HEK293 (cell line): Measurements from ENCODE around the gene OCRL.
A peak's percentile ranks its signal among the peaks of the same experiment; 100 is the strongest.

Experiments
- CTCF ChIA-PET: fragments of 350-600 bp; formaldehyde crosslinking; extraction: SDS; loops from one replicate; lab custom pipeline; 2021; ENCODE audit warnings: antibody characterized with exemption; lab: Yijun Ruan, JAX
- POLR2A ChIA-PET: fragments of 300-600 bp; formaldehyde crosslinking; extraction: SDS; loops from one replicate; lab custom pipeline; 2020; ENCODE audit warnings: antibody characterized with exemption, inconsistent platforms; lab: Yijun Ruan, JAX
- H3K27ac ChIP-seq: fragments of 200-500 bp; sonication (Bioruptor generic); 2 replicates; pipeline ENCODE4 v1.5.1; 2014; ENCODE audit warnings: low read depth, low read length, control low read depth, inconsistent platforms; ENCODE audit errors: extremely low read depth
- H3K36me3 ChIP-seq, 2 experiments: fragments of 200-500 bp in 1 of 2; sonication (Bioruptor generic) in 1 of 2; 1 replicate in 1 of 2; 2 replicates in 1 of 2; pipeline ENCODE4 v1.5.1; 2014 to 2017; ENCODE audit warnings: inconsistent platforms in 2 of 2, low read length in 2 of 2; ENCODE audit not compliant: control insufficient read depth in 2 of 2, insufficient read depth in 1 of 2
- H3K4me1 ChIP-seq: fragments of 200-500 bp; sonication (Bioruptor generic); 2 replicates; pipeline ENCODE4 v1.5.1; 2014; ENCODE audit warnings: mild to moderate bottlenecking, low read length, inconsistent platforms; ENCODE audit not compliant: control insufficient read depth, insufficient read depth
- H3K4me3 ChIP-seq: 2 replicates; pipeline ENCODE4 v1.5.1; 2011; ENCODE audit warnings: low read depth, mild to moderate bottlenecking, control low read depth, low read length, moderate library complexity
- H3K9me3 ChIP-seq: fragments of 200-500 bp; sonication (Bioruptor generic); 2 replicates; pipeline ENCODE4 v1.5.1; 2014; ENCODE audit warnings: low read depth, low read length, inconsistent platforms; ENCODE audit not compliant: control insufficient read depth, insufficient read depth
- HOXA7 ChIP-seq: sonication (generic); formaldehyde crosslinking; IDR thresholded peaks from 2 replicates; pipeline ENCODE4 v1.8.1; 2022; ENCODE audit warnings: missing genetic modification reagents, borderline replicate concordance
- OVOL3 ChIP-seq: fragments of 450-650 bp; formaldehyde crosslinking; IDR thresholded peaks from 2 replicates; pipeline ENCODE4 v1.5.1; 2016; ENCODE audit warnings: missing biosample characterization, missing genetic modification characterization
- SP3 ChIP-seq: fragments of 450-650 bp; formaldehyde crosslinking; IDR thresholded peaks from 2 replicates; pipeline ENCODE4 v1.5.1; 2016; ENCODE audit warnings: missing biosample characterization, missing genetic modification characterization
- SP7 ChIP-seq: fragments of 450-650 bp; formaldehyde crosslinking; IDR thresholded peaks from 2 replicates; pipeline ENCODE4 v1.5.1; 2016; ENCODE audit warnings: missing biosample characterization, missing genetic modification characterization
- ZBTB17 ChIP-seq: fragments of 450-650 bp; formaldehyde crosslinking; IDR thresholded peaks from 2 replicates; pipeline ENCODE4 v1.5.1; 2016; ENCODE audit warnings: missing biosample characterization, missing genetic modification characterization
- ZEB2 ChIP-seq: fragments of 450-650 bp; formaldehyde crosslinking; IDR thresholded peaks from 2 replicates; pipeline ENCODE4 v1.5.1; 2016; ENCODE audit warnings: missing biosample characterization, missing genetic modification characterization
- ZFP37 ChIP-seq: fragments of 450-650 bp; formaldehyde crosslinking; IDR thresholded peaks from 2 replicates; pipeline ENCODE4 v1.5.1; 2016; ENCODE audit warnings: missing biosample characterization, missing genetic modification characterization
- ZNF133 ChIP-seq: fragments of 450-650 bp; formaldehyde crosslinking; IDR thresholded peaks from 2 replicates; pipeline ENCODE4 v1.5.1; 2016; ENCODE audit warnings: missing biosample characterization, missing genetic modification characterization
- ZNF266 ChIP-seq: fragments of 450-650 bp; formaldehyde crosslinking; IDR thresholded peaks from 2 replicates; pipeline ENCODE4 v1.5.1; 2016; ENCODE audit warnings: missing biosample characterization, missing genetic modification characterization, low read depth
- ZNF335 ChIP-seq: fragments of 450-650 bp; formaldehyde crosslinking; conservative IDR thresholded peaks from 2 replicates; pipeline ENCODE4 v1.5.1; 2016; ENCODE audit warnings: missing biosample characterization, missing genetic modification characterization
- ZNF391 ChIP-seq: fragments of 450-650 bp; formaldehyde crosslinking; IDR thresholded peaks from 2 replicates; pipeline ENCODE4 v1.5.1; 2016; ENCODE audit warnings: low read depth, missing biosample characterization, missing genetic modification characterization, borderline replicate concordance
- ZNF585B ChIP-seq: fragments of 450-650 bp; formaldehyde crosslinking; IDR thresholded peaks from 2 replicates; pipeline ENCODE4 v1.5.1; 2016; ENCODE audit warnings: missing biosample characterization, missing genetic modification characterization
- ZNF707 ChIP-seq: fragments of 450-650 bp; formaldehyde crosslinking; IDR thresholded peaks from 2 replicates; pipeline ENCODE4 v1.5.1; 2016; ENCODE audit warnings: missing biosample characterization, missing genetic modification characterization
- ZSCAN30 ChIP-seq: fragments of 450-650 bp; IDR thresholded peaks from 2 replicates; pipeline ENCODE4 v1.5.1; 2018; ENCODE audit warnings: missing biosample characterization, mild to moderate bottlenecking, missing genetic modification characterization, moderate library complexity
- TF ChIP-seq, protein P1 (sequence below): fragments of 450-650 bp; IDR thresholded peaks from 2 replicates; pipeline ENCODE4 v1.5.1; 2018; ENCODE audit warnings: missing biosample characterization, mild to moderate bottlenecking, missing genetic modification characterization
- TF ChIP-seq, protein P2 (sequence below): fragments of 450-650 bp; formaldehyde crosslinking; IDR thresholded peaks from 2 replicates; pipeline ENCODE4 v1.5.1; 2016; ENCODE audit warnings: missing biosample characterization, missing genetic modification characterization
- TF ChIP-seq, protein P3 (sequence below): fragments of 450-650 bp; formaldehyde crosslinking; IDR thresholded peaks from 2 replicates; pipeline ENCODE4 v1.5.1; 2016; ENCODE audit warnings: missing biosample characterization, missing genetic modification characterization
- TF ChIP-seq, protein P4 (sequence below): fragments of 450-650 bp; formaldehyde crosslinking; IDR thresholded peaks from 2 replicates; pipeline ENCODE4 v1.5.1; 2016; ENCODE audit warnings: missing biosample characterization, missing genetic modification characterization
- TF ChIP-seq, protein P5 (sequence below): fragments of 450-650 bp; formaldehyde crosslinking; conservative IDR thresholded peaks from 2 replicates; pipeline ENCODE4 v1.5.1; 2016; ENCODE audit warnings: low read depth, missing biosample characterization, missing genetic modification characterization
- TF ChIP-seq, protein P6 (sequence below): fragments of 450-650 bp; formaldehyde crosslinking; IDR thresholded peaks from 2 replicates; pipeline ENCODE4 v1.5.1; 2016; ENCODE audit warnings: missing biosample characterization, missing genetic modification characterization

OCRL gene

DNA sequence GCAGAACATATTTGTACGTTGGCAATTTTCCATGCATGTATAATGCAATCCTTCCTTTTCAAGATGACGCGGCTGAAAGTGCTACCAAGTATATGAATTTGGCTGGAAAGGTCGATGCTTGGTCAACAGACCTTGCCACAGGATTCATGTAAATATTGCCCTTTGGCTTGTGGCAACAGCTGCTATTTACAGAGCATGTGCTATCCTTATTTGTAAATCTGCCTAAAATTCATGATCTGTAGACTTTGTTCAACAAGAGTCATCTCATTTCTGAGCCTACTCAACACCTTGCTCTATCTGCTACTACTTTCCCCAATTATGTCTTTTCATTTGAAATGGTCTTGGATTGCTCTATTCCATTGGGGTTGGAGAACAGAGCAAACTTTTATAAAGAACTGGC is 14.9 kb upstream of the OCRL start (continued):
- TF ChIP-seq, protein P1, sequence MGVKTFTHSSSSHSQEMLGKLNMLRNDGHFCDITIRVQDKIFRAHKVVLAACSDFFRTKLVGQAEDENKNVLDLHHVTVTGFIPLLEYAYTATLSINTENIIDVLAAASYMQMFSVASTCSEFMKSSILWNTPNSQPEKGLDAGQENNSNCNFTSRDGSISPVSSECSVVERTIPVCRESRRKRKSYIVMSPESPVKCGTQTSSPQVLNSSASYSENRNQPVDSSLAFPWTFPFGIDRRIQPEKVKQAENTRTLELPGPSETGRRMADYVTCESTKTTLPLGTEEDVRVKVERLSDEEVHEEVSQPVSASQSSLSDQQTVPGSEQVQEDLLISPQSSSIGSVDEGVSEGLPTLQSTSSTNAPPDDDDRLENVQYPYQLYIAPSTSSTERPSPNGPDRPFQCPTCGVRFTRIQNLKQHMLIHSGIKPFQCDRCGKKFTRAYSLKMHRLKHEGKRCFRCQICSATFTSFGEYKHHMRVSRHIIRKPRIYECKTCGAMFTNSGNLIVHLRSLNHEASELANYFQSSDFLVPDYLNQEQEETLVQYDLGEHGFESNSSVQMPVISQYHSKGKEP: no peak
- TF ChIP-seq, protein P2, sequence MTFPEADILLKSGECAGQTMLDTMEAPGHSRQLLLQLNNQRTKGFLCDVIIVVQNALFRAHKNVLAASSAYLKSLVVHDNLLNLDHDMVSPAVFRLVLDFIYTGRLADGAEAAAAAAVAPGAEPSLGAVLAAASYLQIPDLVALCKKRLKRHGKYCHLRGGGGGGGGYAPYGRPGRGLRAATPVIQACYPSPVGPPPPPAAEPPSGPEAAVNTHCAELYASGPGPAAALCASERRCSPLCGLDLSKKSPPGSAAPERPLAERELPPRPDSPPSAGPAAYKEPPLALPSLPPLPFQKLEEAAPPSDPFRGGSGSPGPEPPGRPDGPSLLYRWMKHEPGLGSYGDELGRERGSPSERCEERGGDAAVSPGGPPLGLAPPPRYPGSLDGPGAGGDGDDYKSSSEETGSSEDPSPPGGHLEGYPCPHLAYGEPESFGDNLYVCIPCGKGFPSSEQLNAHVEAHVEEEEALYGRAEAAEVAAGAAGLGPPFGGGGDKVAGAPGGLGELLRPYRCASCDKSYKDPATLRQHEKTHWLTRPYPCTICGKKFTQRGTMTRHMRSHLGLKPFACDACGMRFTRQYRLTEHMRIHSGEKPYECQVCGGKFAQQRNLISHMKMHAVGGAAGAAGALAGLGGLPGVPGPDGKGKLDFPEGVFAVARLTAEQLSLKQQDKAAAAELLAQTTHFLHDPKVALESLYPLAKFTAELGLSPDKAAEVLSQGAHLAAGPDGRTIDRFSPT (tag by site-specific recombination): no peak
- TF ChIP-seq SP7 (tag by site-specific recombination) (no peak), ZNF585B (tag by site-specific recombination) (no peak), ZNF133 (tag by site-specific recombination) (no peak), HOXA7 (CRISPR knock-in tag) (no peak)
- TF ChIP-seq, protein P3, sequence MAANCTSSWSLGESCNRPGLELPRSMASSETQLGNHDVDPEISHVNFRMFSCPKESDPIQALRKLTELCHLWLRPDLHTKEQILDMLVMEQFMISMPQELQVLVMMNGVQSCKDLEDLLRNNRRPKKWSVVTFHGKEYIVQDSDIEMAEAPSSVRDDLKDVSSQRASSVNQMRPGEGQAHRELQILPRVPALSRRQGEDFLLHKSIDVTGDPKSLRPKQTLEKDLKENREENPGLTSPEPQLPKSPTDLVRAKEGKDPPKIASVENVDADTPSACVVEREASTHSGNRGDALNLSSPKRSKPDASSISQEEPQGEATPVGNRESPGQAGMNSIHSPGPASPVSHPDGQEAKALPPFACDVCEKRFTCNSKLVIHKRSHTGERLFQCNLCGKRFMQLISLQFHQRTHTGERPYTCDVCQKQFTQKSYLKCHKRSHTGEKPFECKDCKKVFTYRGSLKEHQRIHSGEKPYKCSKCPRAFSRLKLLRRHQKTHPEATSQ (tag by site-specific recombination): no peak

DNA sequence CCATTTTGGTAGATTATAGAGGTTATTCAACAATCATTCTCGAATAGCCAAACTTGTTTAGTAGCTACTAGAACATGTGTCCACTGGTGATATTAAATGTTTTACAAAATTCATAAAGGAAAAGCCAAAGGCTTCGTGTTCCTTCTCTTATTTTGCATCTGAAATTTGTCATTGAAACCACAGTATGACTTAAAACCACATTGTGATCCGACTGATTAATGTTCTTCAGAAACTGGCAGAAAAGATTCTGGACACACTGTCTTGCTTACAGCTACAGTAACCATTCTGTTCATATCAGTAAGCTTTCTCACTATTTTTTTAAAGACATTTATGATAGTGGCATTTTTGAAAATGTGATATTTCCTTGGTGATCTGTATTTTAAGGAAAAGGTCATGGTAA is 14.2 kb upstream of the OCRL start:
- Histone ChIP-seq H3K4me1 (no peaks in the 10 kb centered on the region; the same call in 1 of the 2 replicates), H3K9me3 (no peaks in the 10 kb centered on the region), H3K27ac (no peak overlapping the region), H3K4me3 (no peak overlapping the region), H3K36me3 (no peaks in the 10 kb centered on the region)
- POLR2A ChIA-PET: no interaction called here
- CTCF ChIA-PET: no interaction called here
- TF ChIP-seq, protein P4, sequence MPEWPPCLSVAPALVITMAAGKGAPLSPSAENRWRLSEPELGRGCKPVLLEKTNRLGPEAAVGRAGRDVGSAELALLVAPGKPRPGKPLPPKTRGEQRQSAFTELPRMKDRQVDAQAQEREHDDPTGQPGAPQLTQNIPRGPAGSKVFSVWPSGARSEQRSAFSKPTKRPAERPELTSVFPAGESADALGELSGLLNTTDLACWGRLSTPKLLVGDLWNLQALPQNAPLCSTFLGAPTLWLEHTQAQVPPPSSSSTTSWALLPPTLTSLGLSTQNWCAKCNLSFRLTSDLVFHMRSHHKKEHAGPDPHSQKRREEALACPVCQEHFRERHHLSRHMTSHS: no peak
- TF ChIP-seq, all 188 proteins: peak for 0

DNA sequence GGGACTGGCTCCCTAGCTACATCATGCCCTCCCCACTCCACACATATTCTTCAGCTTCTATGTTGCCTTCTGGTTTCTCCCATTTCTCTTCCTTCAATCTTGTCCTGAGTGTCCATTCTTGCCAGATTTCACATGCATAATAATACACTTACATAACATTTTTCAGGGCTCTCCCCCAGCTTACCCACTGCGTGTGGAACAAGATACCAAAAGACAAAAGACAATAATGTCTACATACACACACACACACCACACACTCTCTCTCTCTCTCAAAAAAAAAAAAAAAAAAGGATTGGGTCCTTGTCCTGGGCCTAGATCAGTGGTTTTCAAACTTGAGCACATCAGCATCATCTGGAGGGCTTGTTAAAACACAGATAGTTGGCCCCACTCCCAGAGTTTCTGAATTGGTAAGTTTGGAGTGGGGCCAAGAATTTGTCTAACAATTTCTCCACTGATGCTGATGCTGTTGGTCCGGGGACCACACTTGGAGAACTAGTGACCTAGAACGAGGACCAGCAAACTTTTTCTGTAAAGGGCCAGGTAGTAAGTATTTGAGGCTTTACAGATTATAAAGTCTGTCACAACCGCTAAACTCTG is 10.3 kb upstream of the OCRL start:
- Histone ChIP-seq H3K9me3 (no peaks in the 10 kb centered on the region), H3K4me3 (no peak overlapping the region), H3K27ac (no peak overlapping the region), H3K4me1 (no peaks in the 10 kb centered on the region; the same call in 1 of the 2 replicates), H3K36me3 (no peaks in the 10 kb centered on the region)
- ChIA-PET POLR2A (interaction anchor here (1.1 kb wide), 1 partner anchor 10 kb away, joined by 3 read pairs; the partner anchor contains the start of gene OCRL), CTCF (no interaction called here)
- TF ChIP-seq ZNF266 (no peak), OVOL3 (tag by site-specific recombination) (no peak), ZNF335 (tag by site-specific recombination) (peak; percentile 80), SP3 (tag by site-specific recombination) (no peak), ZNF391 (tag by site-specific recombination) (no peak), ZBTB17 (tag by site-specific recombination) (0 out of 2 replicates have a peak, but pooled peaks have one; percentile 30), ZSCAN30 (tag by site-specific recombination) (no peak), ZEB2 (tag by site-specific recombination) (0 out of 2 replicates have a peak, but pooled peaks have one; percentile 36), ZNF707 (no peak), ZFP37 (tag by site-specific recombination) (no peak)
- TF ChIP-seq, protein P5, sequence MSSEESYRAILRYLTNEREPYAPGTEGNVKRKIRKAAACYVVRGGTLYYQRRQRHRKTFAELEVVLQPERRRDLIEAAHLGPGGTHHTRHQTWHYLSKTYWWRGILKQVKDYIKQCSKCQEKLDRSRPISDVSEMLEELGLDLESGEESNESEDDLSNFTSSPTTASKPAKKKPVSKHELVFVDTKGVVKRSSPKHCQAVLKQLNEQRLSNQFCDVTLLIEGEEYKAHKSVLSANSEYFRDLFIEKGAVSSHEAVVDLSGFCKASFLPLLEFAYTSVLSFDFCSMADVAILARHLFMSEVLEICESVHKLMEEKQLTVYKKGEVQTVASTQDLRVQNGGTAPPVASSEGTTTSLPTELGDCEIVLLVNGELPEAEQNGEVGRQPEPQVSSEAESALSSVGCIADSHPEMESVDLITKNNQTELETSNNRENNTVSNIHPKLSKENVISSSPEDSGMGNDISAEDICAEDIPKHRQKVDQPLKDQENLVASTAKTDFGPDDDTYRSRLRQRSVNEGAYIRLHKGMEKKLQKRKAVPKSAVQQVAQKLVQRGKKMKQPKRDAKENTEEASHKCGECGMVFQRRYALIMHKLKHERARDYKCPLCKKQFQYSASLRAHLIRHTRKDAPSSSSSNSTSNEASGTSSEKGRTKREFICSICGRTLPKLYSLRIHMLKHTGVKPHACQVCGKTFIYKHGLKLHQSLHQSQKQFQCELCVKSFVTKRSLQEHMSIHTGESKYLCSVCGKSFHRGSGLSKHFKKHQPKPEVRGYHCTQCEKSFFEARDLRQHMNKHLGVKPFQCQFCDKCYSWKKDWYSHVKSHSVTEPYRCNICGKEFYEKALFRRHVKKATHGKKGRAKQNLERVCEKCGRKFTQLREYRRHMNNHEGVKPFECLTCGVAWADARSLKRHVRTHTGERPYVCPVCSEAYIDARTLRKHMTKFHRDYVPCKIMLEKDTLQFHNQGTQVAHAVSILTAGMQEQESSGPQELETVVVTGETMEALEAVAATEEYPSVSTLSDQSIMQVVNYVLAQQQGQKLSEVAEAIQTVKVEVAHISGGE (tag by site-specific recombination): no peak
- TF ChIP-seq, protein P6, sequence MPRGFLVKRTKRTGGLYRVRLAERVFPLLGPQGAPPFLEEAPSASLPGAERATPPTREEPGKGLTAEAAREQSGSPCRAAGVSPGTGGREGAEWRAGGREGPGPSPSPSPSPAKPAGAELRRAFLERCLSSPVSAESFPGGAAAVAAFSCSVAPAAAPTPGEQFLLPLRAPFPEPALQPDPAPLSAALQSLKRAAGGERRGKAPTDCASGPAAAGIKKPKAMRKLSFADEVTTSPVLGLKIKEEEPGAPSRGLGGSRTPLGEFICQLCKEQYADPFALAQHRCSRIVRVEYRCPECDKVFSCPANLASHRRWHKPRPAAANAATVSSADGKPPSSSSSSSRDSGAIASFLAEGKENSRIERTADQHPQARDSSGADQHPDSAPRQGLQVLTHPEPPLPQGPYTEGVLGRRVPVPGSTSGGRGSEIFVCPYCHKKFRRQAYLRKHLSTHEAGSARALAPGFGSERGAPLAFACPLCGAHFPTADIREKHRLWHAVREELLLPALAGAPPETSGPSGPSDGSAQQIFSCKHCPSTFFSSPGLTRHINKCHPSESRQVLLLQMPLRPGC: no peak
